MCF 10A (cell line): ENCODE measurements around the gene MAGEA6. TPM values are rescaled to one million over a fixed set of nuclear protein-coding genes. Genes with fewer than 3 reads are reported as not detected.
A peak's percentile ranks its signal among the peaks of the same experiment; 100 is the strongest.
"Not testable (repeated sequence)": the region's sequence is repeated elsewhere in the genome, so short reads cannot be mapped to it uniquely, and the experiment has no call there.

Experiments
- Bru-seq: library from RNA; stranded (reverse); fragments of 400-500 nt; gene quantifications from one replicate; lab custom pipeline; 2021; lab: Mats Ljungman, UMichigan
- BruChase-seq, 2 experiments: library from RNA; stranded (reverse); fragments of 400-500 nt; gene quantifications; one replicate each; lab custom pipeline; 2021; lab: Mats Ljungman, UMichigan
- BruUV-seq: library from RNA; stranded (reverse); fragments of 400-500 nt; replicated peaks from 2 replicates; lab custom pipeline; 2021; lab: Mats Ljungman, UMichigan
- CTCF ChIA-PET: fragments of 300-600 bp; sonication (Branson Sonifier 250); formaldehyde crosslinking; extraction: SDS; loops from one replicate; lab custom pipeline; 2021; ENCODE audit warnings: antibody characterized with exemption, inconsistent platforms; lab: Yijun Ruan, JAX
- POLR2A ChIA-PET: fragments of 300-600, 350-650 bp; sonication (Branson Sonifier 250); formaldehyde crosslinking; extraction: SDS; loops from one replicate; lab custom pipeline; 2020; ENCODE audit warnings: antibody characterized with exemption, inconsistent platforms; lab: Yijun Ruan, JAX
- DNase-seq: peaks from one replicate; pipeline ENCODE4 v3.0.0-alpha.2; 2018; ENCODE audit not compliant: unreplicated experiment
- H3K27ac Mint-ChIP-seq: one replicate; pipeline ENCODE4 v1.8.0; 2022; ENCODE audit warnings: mild to moderate bottlenecking, low read depth, mixed read lengths; ENCODE audit not compliant: unreplicated experiment
- H3K27me3 Mint-ChIP-seq: one replicate; pipeline ENCODE4 v1.8.0; 2022; ENCODE audit warnings: mixed read lengths; ENCODE audit not compliant: insufficient read depth, unreplicated experiment
- H3K36me3 Mint-ChIP-seq: one replicate; pipeline ENCODE4 v1.8.0; 2022; ENCODE audit warnings: mild to moderate bottlenecking, moderate library complexity, mixed read lengths; ENCODE audit not compliant: insufficient read depth, unreplicated experiment
- H3K4me1 Mint-ChIP-seq: one replicate; pipeline ENCODE4 v1.8.0; 2022; ENCODE audit warnings: mixed read lengths; ENCODE audit not compliant: insufficient read depth, unreplicated experiment
- H3K4me3 Mint-ChIP-seq: one replicate; pipeline ENCODE4 v1.8.0; 2022; ENCODE audit warnings: mild to moderate bottlenecking, moderate library complexity, mixed read lengths; ENCODE audit not compliant: unreplicated experiment
- H3K9me3 Mint-ChIP-seq: one replicate; pipeline ENCODE4 v1.8.0; 2022; ENCODE audit warnings: mixed read lengths; ENCODE audit not compliant: unreplicated experiment
- intact Hi-C: fragments of 100-400 bp; cut with micrococcal nuclease; formaldehyde crosslinking; loops from 2 replicates; pipeline ENCODE4 v1.14.1; 2022
- long read RNA-seq: library from polyadenylated mRNA; stranded (forward); transcript quantifications from one replicate; pipeline ENCODE4 v2.0.0, GENCODE V29; 2022
- total RNA-seq: library from RNA; stranded (reverse); gene quantifications from 2 replicates; pipeline ENCODE4 v1.2.3, GENCODE V29; 2022
- TF ChIP-seq, protein P1 (sequence below): fragments of 200-600 bp; IDR thresholded peaks from one replicate; pipeline ENCODE4 v1.8.0; 2022; ENCODE audit warnings: antibody characterized with exemption, mild to moderate bottlenecking; ENCODE audit not compliant: unreplicated experiment

MAGEA6 gene, protein sequence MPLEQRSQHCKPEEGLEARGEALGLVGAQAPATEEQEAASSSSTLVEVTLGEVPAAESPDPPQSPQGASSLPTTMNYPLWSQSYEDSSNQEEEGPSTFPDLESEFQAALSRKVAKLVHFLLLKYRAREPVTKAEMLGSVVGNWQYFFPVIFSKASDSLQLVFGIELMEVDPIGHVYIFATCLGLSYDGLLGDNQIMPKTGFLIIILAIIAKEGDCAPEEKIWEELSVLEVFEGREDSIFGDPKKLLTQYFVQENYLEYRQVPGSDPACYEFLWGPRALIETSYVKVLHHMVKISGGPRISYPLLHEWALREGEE
- total RNA-seq (not detected in 2 replicates), Bru-seq, nascent RNA (not detected), BruChase-seq, experiment 1, labeled RNA remaining after a 6-hour chase (not detected), BruChase-seq, experiment 2, labeled RNA remaining after a 2-hour chase (not detected)
- long read RNA-seq = 0 reads

DNA sequence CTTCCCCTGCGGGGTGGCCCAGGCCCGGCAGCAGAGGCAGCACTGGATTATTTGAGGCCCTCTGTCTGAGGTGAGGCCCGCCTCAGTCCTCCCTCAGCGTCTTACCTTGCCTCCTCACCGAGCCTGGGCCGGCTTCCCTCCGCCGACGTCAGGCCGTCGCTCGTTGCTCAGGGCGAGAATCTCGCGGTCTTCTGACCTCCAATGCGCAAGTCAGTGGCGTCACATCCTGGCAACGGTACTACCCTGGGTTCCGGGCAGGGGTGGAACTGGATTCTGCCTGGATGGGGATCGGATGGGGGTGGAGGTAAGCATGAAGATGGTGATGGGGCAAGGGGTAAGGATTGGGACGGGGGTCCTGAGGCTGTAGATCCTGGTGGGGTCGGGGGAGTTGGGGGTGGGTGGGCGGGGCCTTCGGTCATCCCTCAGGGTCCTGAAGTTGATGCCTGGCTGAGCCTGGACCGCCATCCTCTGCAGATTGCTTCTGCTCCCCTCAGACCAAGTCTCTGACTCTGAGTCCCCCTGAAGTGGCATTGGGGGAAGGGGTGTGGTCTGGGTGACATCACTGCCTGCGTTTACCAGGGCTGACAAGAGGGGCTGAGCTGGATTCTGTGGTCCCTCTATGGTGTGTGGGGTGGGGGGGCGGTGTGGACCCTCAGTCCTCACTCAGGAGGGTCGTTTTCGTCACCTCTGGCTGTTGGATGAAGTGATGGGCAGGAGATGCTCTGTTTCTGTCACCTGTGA is at the start of gene MAGEA6:
TSS of gene MAGEA6 (minus strand) at position 141 of the 741 bp plus-strand sequence. CDS start 2,039 bp downstream, outside the sequence.
- intact Hi-C loops, DNase-seq, H3K27me3 Mint-ChIP-seq, H3K4me3 Mint-ChIP-seq, H3K4me1 Mint-ChIP-seq, POLR2A ChIA-PET, BruUV-seq, H3K36me3 Mint-ChIP-seq, H3K27ac Mint-ChIP-seq, CTCF ChIA-PET, H3K9me3 Mint-ChIP-seq: not testable (repeated sequence)

DNA sequence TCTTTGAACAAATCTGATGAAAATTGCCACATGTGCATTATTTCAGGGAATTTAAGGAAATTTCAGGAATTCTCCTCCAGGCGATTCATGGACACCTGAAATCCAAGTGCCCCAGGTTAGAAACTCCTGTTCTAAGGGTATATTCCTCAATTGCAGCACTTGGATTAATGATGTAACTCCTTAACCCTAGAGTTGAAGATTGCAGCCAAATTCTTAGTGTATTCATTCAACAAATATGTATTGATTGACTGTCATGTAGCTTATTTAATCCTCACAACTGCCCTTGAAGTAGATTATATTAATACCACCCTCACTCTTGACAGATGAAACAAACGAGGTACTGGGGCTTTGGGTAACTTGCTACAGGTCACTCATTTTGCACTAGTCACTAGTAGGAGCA is 49.8 kb upstream of the MAGEA6 start:
- Mint-ChIP-seq H3K27me3 (no peaks in the 10 kb centered on the region), H3K9me3 (no peaks in the 10 kb centered on the region), H3K4me1 (peaks cover 4% of the 10 kb centered on the region), H3K27ac (no peak overlapping the region), H3K36me3 (no peaks in the 10 kb centered on the region), H3K4me3 (no peak overlapping the region)
- no TSS peak for BruUV-seq
- CTCF ChIA-PET = interaction anchor here (0.9 to 4.7 kb wide), 7 partner anchors 7 to 1068 kb away, joined by 3 to 38 read pairs (median 4); partner anchors contain the start of genes CETN2 and NSDHL
- TF ChIP-seq, protein P1, sequence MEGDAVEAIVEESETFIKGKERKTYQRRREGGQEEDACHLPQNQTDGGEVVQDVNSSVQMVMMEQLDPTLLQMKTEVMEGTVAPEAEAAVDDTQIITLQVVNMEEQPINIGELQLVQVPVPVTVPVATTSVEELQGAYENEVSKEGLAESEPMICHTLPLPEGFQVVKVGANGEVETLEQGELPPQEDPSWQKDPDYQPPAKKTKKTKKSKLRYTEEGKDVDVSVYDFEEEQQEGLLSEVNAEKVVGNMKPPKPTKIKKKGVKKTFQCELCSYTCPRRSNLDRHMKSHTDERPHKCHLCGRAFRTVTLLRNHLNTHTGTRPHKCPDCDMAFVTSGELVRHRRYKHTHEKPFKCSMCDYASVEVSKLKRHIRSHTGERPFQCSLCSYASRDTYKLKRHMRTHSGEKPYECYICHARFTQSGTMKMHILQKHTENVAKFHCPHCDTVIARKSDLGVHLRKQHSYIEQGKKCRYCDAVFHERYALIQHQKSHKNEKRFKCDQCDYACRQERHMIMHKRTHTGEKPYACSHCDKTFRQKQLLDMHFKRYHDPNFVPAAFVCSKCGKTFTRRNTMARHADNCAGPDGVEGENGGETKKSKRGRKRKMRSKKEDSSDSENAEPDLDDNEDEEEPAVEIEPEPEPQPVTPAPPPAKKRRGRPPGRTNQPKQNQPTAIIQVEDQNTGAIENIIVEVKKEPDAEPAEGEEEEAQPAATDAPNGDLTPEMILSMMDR = no peak
- intact Hi-C loops = no loop called here
- POLR2A ChIA-PET = no interaction called here
- DNase-seq = no peak

DNA sequence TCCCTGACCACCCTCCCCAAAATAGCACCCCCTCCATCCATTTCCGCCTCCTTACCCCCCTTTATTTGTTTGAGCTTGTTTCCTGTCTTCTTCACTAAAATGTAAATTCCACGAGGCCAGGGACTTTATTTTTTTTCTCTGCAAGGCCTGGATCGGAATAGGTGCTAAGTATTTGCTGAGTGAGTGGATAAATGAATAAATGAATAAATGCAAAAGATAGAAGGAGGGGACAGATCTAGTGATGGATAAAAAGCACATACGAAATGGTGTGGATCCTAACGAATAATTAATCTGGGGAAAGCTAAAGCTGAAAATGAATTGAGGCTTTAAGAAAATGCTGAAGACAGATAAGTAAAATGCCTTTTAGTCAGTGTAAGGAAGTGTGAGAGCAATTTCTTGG is 48.9 kb upstream of the MAGEA6 start:
- CTCF ChIA-PET = interaction anchor here (0.5 to 4.7 kb wide), 10 partner anchors 11 to 1113 kb away, joined by 3 to 38 read pairs (median 4); partner anchors contain the start of genes CETN2 and NSDHL
- intact Hi-C loops = no loop called here
- Mint-ChIP-seq H3K27ac (no peak overlapping the region), H3K27me3 (no peaks in the 10 kb centered on the region), H3K36me3 (no peaks in the 10 kb centered on the region), H3K4me1 (peaks cover 4% of the 10 kb centered on the region), H3K9me3 (no peaks in the 10 kb centered on the region), H3K4me3 (no peak overlapping the region)
- TF ChIP-seq, protein P1 = no peak
- no peak for DNase-seq
- no TSS peak for BruUV-seq
- POLR2A ChIA-PET = no interaction called here

DNA sequence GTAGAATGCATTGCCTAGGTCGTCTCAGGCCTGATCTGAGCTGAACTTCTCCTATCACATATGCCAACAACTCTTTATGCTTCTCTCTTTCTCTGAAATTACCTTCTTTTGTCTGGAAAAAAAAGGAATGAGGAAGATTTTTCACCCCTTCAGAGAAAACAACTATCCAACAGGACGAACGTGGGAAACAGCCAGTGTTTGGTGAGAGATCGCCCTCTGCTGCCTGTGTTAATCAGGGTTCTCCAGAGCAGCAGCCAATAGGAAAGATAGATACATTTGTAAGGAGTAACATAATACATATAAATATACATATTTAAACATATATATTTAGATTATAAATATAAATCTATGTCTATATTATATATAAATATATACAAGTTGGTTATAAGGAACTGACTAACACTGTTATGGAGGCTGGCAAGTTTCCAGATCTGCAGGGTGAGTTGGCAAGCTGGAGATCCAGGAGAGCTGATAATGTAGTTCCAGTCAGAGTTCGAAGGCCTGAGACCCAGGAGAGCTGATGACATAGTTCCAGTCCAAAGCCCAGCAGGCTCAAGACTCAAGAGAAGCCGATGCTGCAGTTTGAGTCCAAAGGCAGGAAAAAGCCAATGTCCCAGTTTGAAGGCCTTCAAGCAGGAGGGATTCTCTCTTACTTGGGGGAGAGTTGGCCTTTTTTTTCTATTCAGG is 47.7 kb upstream of the MAGEA6 start:
- TF ChIP-seq, protein P1 = peak; percentile 43
- Mint-ChIP-seq H3K27me3 (no peaks in the 10 kb centered on the region), H3K9me3 (no peaks in the 10 kb centered on the region), H3K4me3 (no peak overlapping the region), H3K27ac (no peak overlapping the region), H3K36me3 (no peaks in the 10 kb centered on the region), H3K4me1 (peaks cover 4% of the 10 kb centered on the region)
- intact Hi-C loops = loop anchor here (1.0 to 2.0 kb wide), 2 partner anchors 1064 to 1666 kb away; no protein-coding TSS in a partner anchor
- POLR2A ChIA-PET = interaction anchor here (0.6 kb wide), 1 partner anchor 1203 kb away, joined by 3 read pairs; no protein-coding TSS in a partner anchor
- CTCF ChIA-PET = interaction anchor here (0.6 to 2.4 kb wide), 18 partner anchors 10 to 1309 kb away, joined by 3 to 12 read pairs (median 3); partner anchors contain the start of genes CETN2, GABRQ and NSDHL
- no TSS peak for BruUV-seq
- peak; percentile 47 for DNase-seq
